T-helper 1 cell treated with Interleukin-12 subunit alpha and Interleukin-12 subunit beta and Interleukin-4 antibody, amounts not matched to agents 30 μg/mL and 1 μg/mL, for 36 hours (primary cell): ENCODE data around the gene ATP8A1.
"Not testable (repeated sequence)": the region's sequence is repeated elsewhere in the genome, so short reads cannot be mapped to it uniquely, and the experiment has no call there.

Source experiments
- H3K27ac Mint-ChIP-seq: one replicate; pipeline ENCODE4 v1.8.0; 2021; ENCODE audit warnings: mild to moderate bottlenecking, mixed read lengths
- H3K27me3 Mint-ChIP-seq: one replicate; pipeline ENCODE4 v1.8.0; 2021; ENCODE audit warnings: low read depth, mixed read lengths
- H3K36me3 Mint-ChIP-seq: one replicate; pipeline ENCODE4 v1.8.0; 2021; ENCODE audit warnings: low read depth, mixed read lengths
- H3K4me1 Mint-ChIP-seq: one replicate; pipeline ENCODE4 v1.8.0; 2021; ENCODE audit warnings: low read depth, mixed read lengths
- H3K4me3 Mint-ChIP-seq: one replicate; pipeline ENCODE4 v1.8.0; 2021; ENCODE audit warnings: mild to moderate bottlenecking, moderate library complexity, mixed read lengths
- H3K9me3 Mint-ChIP-seq: one replicate; pipeline ENCODE4 v1.8.0; 2021; ENCODE audit warnings: mixed read lengths

The ATP8A1 gene

GRCh38 chr4:42501624-42502401 lies 155.1 kb downstream of the ATP8A1 start:
- Mint-ChIP-seq H3K4me1 (no peaks in the 10 kb centered on the region), H3K27ac (no peak overlapping the region), H3K4me3 (no peak overlapping the region), H3K9me3 (no peaks in the 10 kb centered on the region), H3K27me3 (no peaks in the 10 kb centered on the region), H3K36me3 (peaks cover 8% of the 10 kb centered on the region)

DNA sequence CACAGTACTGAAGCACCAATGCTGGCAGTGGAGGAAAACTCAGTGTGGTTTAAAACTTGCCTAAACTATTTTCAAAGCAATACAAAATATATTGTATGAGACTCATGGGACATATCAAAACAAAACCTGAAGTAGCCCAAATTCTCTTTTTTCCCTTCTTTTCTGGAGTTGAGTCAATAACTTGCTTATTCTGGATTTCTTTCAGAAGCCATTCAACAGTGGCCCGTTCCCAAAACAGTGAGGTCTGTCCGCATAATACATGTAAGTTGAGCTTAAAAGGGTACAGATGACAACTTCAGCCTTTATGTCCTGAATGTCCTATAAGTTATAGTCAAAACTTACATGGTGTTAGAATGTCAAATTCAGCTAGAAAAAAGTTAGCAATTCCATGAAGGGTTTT lies 158.9 kb downstream of the ATP8A1 start:
- H3K9me3 Mint-ChIP-seq = no peaks in the 10 kb centered on the region
- no peak overlapping the region for H3K4me3 Mint-ChIP-seq
- H3K36me3 Mint-ChIP-seq = no peaks in the 10 kb centered on the region
- no peaks in the 10 kb centered on the region for H3K4me1 Mint-ChIP-seq
- H3K27ac Mint-ChIP-seq = no peak overlapping the region
- H3K27me3 Mint-ChIP-seq = no peaks in the 10 kb centered on the region

- H3K9me3 Mint-ChIP-seq = no peaks in the 10 kb centered on the region
- H3K4me3 Mint-ChIP-seq = no peak overlapping the region
- no peaks in the 10 kb centered on the region for H3K36me3 Mint-ChIP-seq
- no peaks in the 10 kb centered on the region for H3K4me1 Mint-ChIP-seq
- H3K27me3 Mint-ChIP-seq = no peaks in the 10 kb centered on the region
- H3K27ac Mint-ChIP-seq = no peak overlapping the region
Observed at GRCh38 chr4:42497142-42497910, 159.6 kb downstream of the ATP8A1 start.

DNA sequence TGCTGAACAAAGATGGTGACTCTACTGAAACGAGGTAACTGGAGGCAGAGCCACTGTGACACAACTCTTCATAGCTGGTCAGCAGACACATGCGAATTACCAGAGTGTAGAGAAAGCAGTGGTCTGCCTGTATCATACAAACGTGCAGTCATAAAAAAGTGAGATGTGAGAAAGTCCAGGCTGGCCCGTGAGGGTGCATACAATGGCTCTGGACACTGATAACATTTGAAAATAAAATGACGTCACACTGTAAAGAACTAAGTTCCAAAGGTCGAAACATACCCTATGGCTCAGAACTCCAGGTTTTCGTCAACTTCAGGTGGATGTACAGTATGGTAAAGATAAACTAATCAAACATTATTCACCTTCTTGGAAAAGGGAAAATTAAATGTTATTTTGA lies 163.9 kb downstream of the ATP8A1 start:
- H3K27ac Mint-ChIP-seq = no peak overlapping the region
- H3K36me3 Mint-ChIP-seq = no peaks in the 10 kb centered on the region
- no peaks in the 10 kb centered on the region for H3K4me1 Mint-ChIP-seq
- no peak overlapping the region for H3K4me3 Mint-ChIP-seq
- no peaks in the 10 kb centered on the region for H3K27me3 Mint-ChIP-seq
- H3K9me3 Mint-ChIP-seq = no peaks in the 10 kb centered on the region

GRCh38 chr4:42490015-42490414 lies 166.9 kb downstream of the ATP8A1 start:
- H3K36me3 Mint-ChIP-seq = no peaks in the 10 kb centered on the region
- H3K27me3 Mint-ChIP-seq = no peaks in the 10 kb centered on the region
- no peak overlapping the region for H3K4me3 Mint-ChIP-seq
- no peaks in the 10 kb centered on the region for H3K4me1 Mint-ChIP-seq
- H3K9me3 Mint-ChIP-seq = no peaks in the 10 kb centered on the region
- no peak overlapping the region for H3K27ac Mint-ChIP-seq

DNA sequence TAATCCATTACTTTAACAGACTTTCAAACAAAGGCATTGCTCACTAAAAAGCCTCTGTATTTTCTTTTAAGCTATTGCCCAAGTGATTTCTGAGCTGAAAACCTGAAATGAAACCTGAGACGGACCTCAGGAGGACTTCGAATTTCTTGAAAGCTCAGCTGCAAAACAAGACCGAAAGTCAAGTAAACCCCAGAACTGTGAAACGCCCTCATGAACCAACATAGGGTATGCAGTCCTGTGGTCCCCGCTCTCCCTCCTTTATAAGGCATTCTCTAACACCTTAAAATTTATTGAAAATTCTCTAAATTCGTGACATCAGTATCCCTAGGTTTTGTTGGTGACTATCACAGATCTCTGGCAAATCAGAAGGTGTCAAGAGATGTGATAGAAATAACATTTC lies 167.8 kb downstream of the ATP8A1 start:
- H3K27ac Mint-ChIP-seq = no peak overlapping the region
- no peaks in the 10 kb centered on the region for H3K4me1 Mint-ChIP-seq
- no peaks in the 10 kb centered on the region for H3K27me3 Mint-ChIP-seq
- no peaks in the 10 kb centered on the region for H3K9me3 Mint-ChIP-seq
- no peaks in the 10 kb centered on the region for H3K36me3 Mint-ChIP-seq
- H3K4me3 Mint-ChIP-seq = no peak overlapping the region

GRCh38 chr4:42488554-42488953 lies 168.4 kb downstream of the ATP8A1 start:
- H3K27ac Mint-ChIP-seq = no peak overlapping the region
- H3K36me3 Mint-ChIP-seq = no peaks in the 10 kb centered on the region
- no peaks in the 10 kb centered on the region for H3K4me1 Mint-ChIP-seq
- H3K27me3 Mint-ChIP-seq = no peaks in the 10 kb centered on the region
- H3K4me3 Mint-ChIP-seq = no peak overlapping the region
- no peaks in the 10 kb centered on the region for H3K9me3 Mint-ChIP-seq

DNA sequence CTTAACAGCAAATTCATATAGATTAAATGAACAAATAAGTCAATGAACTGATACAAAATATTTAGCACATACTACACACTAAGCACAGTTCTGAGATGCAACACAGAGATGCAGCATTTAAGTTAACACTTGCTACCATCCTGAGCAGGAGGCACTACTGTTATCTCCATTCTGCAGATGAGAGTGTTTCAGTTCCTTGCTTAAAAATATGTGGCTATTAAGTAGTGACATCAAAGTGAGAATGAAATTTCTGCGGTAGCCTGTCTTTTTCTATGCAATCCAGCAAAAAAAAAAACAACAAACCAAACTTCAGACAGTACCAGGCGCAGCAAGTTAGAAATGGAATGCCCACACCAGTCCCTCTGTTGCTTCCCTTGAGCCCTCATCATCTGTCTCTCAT lies 168.8 kb downstream of the ATP8A1 start:
- H3K9me3 Mint-ChIP-seq = no peaks in the 10 kb centered on the region
- no peak overlapping the region for H3K27ac Mint-ChIP-seq
- H3K27me3 Mint-ChIP-seq = no peaks in the 10 kb centered on the region
- H3K4me1 Mint-ChIP-seq = no peaks in the 10 kb centered on the region
- H3K36me3 Mint-ChIP-seq = no peaks in the 10 kb centered on the region
- no peak overlapping the region for H3K4me3 Mint-ChIP-seq

DNA sequence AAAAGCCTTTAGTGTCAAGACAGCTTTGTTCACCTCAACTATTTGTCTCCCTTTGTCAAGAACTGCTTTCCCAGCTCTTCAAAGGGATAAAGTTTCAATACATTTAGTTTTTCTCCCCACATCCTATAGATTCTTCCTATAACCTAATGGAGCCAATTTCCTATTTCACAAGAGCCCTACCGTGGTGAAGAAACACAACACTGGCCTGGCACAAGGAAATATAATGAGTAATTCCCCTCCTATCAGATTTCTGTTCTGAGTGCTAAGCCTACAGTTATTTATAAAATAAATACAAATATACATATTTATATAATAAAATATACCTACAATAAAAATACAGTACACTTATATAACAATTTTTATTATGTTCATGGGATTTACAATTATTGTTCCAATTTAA lies 169.7 kb downstream of the ATP8A1 start:
- no peaks in the 10 kb centered on the region for H3K27me3 Mint-ChIP-seq
- H3K4me1 Mint-ChIP-seq = no peaks in the 10 kb centered on the region
- no peak overlapping the region for H3K4me3 Mint-ChIP-seq
- no peak overlapping the region for H3K27ac Mint-ChIP-seq
- no peaks in the 10 kb centered on the region for H3K36me3 Mint-ChIP-seq
- no peaks in the 10 kb centered on the region for H3K9me3 Mint-ChIP-seq

DNA sequence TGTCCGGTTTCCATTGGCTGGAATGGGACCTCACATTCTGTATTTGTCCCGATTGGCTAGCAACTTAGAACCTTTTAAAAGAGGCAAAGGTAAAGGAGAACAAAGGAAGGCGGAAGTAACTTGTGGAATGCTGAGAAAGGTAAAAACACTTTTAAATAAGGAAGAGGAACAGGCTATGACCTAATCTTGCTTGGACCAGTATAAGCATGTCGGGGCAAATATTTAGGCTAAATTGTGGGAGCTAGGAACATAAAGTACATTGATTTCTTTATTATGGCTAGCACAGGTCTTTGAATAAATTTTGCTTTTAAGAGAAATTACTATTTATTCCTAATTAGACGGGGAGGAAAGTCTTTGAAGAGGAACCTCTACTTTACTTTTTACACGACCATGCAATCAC lies 170.7 kb downstream of the ATP8A1 start:
- H3K36me3 Mint-ChIP-seq, H3K4me1 Mint-ChIP-seq, H3K9me3 Mint-ChIP-seq, H3K27me3 Mint-ChIP-seq, H3K27ac Mint-ChIP-seq, H3K4me3 Mint-ChIP-seq: not testable (repeated sequence)

GRCh38 chr4:42484630-42485029 lies 172.3 kb downstream of the ATP8A1 start:
- H3K36me3 Mint-ChIP-seq = no peaks in the 10 kb centered on the region
- no peaks in the 10 kb centered on the region for H3K27me3 Mint-ChIP-seq

GRCh38 chr4:42483426-42484379 lies 173.2 kb downstream of the ATP8A1 start:
- peaks cover 4% of the 10 kb centered on the region for H3K36me3 Mint-ChIP-seq
- H3K4me3 Mint-ChIP-seq = no peak overlapping the region
- no peak overlapping the region for H3K27ac Mint-ChIP-seq
- no peaks in the 10 kb centered on the region for H3K27me3 Mint-ChIP-seq
- H3K4me1 Mint-ChIP-seq = no peaks in the 10 kb centered on the region
- H3K9me3 Mint-ChIP-seq = no peaks in the 10 kb centered on the region

More at GRCh38 chr4:42484630-42485029, 172.3 kb downstream of the ATP8A1 start:
- Mint-ChIP-seq H3K27ac (no peak overlapping the region), H3K4me3 (no peak overlapping the region), H3K4me1 (no peaks in the 10 kb centered on the region), H3K9me3 (no peaks in the 10 kb centered on the region)

DNA sequence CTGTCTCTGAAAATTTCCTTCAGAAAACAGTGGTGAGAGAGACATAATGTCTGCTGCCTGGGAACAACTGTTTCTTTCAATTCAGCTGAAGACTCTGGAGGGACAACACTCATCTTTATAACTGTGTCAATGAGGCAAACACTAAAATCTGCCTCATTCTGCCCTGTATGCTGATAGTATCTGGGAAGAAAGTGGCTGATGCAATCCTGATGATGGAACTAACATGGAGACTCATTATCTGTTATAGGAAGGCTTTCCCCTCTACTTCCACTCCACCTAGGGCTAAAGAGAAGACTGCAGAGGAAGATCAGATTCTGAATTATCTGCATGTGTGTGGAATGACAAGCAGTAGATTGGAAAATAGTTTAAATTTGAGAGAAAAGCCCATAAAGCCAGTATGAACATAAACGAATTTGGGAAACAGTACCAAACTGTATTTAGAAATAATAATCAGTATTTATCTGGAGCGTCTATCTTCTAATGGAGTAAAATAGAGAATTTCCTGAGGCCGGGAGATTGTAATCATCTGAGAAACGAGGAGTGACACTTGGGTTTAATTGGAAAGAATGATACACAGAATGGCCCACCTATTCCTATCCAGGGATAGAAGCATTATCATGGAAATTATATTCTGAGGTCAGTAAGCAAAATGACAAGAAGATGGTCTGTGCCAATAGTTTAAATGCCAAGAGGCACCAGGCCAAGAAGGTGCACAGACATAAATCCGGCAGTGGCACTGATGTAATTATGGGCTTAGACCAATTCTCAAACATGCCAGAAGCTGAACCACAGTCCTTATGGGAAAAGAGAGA lies 174.2 kb downstream of the ATP8A1 start:
- Mint-ChIP-seq H3K27me3 (no peaks in the 10 kb centered on the region), H3K4me3 (no peak overlapping the region), H3K4me1 (no peaks in the 10 kb centered on the region), H3K9me3 (no peaks in the 10 kb centered on the region), H3K36me3 (peaks cover 4% of the 10 kb centered on the region), H3K27ac (no peak overlapping the region)

DNA sequence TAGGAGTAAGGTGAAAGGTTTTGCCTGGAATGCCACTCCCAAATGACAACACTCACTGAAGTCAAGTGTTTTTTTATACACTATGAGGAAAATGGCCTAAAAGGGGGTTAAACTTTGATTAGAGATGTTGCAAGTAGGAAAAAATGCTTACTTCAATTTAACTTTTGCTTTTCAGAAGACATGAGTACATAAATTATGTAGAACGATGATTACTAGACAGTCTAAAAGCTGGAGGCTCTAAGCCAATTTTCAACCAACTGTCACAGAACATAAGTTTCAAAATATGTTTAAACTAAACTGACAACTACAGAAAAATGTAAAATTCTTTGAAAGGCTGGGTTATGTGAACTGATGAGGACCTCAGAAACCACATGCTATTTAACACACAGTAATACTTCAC lies 176.2 kb downstream of the ATP8A1 start:
- Mint-ChIP-seq H3K36me3 (peaks cover 4% of the 10 kb centered on the region), H3K4me1 (no peaks in the 10 kb centered on the region), H3K4me3 (no peak overlapping the region), H3K27ac (no peak overlapping the region), H3K9me3 (no peaks in the 10 kb centered on the region), H3K27me3 (no peaks in the 10 kb centered on the region)
